NCI-H2227 (cell line): ENCODE results near the gene ETNK1.

Source experiments
- DNase-seq: peaks from one replicate; lab custom pipeline; 2025; ENCODE audit not compliant: unreplicated experiment; lab: John Stamatoyannopoulos, UW

The ETNK1 gene

DNA sequence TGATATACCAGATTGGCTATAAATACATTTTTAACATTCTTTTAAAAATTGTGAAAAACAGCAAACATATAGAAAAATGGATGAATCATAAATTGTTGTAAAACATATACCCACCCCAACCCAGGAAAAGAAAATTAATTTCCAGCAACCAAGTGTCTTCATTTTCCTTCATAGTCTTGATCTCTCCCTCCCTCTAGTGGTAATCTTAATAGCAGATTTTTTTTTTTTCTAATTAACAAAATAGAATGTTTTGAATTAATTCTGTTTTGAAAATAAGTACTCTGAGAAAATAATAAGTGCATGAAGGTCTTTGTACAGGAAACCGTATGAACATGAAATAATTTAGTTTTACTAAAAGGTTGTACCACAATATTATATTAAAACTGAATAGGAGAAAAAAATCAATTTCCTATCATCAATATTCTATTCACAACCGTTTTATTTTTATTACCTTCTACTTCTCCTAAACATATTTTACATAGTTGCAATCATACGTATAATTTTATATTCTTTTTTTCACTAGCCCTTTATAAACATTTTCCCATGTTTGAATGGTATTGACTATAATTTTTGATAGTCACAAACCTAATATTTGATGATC, 7.0 kb downstream of the ETNK1 start:
- DNase-seq = no peak

DNA sequence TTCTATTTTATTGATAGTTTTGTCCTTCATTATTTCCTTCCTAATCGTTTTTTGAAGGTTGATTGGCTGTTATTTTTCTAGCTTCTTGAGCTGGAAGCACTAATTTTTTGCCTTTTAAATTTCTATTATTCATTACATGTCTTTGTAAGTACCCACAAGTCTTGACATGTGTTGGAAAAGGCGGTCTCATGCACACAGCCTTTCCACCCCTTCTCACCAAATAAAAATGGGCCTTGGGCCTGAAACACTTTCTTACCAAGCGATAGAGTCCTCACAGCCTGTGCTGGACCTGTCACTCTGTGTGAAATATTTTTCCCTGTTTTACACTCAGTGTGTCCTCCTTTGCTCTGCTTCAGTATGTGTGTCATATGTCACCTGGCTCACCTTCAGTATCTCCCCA, 9.9 kb downstream of the ETNK1 start:
- DNase-seq = no peak

DNA sequence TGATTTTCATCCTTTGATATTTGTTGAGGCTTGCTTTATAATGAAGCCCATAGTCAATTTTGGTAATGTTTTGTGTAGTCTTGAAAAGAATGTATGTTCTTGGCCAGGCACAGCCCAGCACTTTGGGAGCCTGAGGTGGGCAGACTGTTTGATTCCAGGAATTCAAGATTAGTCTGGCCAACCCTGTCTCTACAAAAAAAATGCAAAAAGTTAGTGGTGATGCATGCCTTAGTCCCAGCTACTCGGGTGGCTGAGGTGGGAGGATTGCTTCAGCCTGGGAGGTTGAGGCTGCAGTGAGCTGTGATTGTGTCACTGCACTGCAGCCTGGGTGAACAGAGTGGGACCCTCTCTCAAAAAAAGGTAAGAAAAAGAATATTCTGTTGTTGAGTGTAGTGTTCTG, 10.8 kb downstream of the ETNK1 start:
- no peak for DNase-seq

DNA sequence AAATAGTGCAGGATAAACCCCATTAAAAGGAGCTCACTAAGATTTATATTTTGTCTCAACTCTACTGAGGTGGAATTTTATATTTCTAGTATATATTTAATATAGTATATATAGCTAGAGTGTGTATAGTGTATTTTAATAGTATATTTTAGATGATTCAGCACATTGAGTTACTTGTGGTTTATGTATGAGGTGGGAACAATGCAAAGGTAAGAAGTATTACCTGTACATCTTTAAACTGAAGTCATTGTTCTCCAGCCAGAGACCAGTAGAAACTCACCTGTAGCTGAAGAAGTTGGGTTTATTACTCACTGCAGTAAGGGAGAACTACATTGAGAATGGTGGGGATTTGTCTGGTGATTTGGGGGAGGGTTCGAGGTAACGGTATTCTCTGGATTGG, 15.9 kb downstream of the ETNK1 start:
- DNase-seq = no peak

DNA sequence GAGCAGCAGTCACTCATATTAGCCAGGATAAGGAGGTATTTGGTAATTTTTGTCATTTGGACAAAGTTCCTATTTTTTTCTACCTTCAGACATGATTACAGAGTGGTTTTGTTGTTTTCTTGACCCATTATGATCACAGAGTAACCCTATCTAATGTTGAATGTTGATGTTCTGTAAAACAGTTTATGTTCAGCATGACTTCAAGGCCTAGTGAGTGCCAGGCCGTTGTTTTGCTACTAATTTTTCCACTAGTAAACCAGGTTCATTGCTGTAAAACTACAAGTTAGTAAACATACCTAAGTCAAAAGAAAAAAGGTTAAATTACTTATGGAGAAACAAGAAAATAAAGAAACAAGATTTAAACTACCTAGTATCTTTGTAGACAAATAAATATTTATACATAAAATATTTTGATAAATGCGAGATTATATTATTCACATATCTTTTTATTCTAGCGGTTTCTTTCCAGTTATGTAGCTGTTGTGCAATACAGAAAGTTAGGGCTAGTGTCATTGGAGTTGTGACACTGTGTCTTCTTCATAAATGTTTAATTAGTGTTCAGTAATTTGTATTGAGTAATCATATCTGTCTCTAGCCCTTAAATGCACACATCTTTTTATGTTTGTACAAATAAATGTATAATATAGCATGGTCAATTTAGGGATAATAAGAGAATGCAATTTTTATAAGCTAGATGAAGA, 16.5 kb downstream of the ETNK1 start:
- no peak for DNase-seq

DNA sequence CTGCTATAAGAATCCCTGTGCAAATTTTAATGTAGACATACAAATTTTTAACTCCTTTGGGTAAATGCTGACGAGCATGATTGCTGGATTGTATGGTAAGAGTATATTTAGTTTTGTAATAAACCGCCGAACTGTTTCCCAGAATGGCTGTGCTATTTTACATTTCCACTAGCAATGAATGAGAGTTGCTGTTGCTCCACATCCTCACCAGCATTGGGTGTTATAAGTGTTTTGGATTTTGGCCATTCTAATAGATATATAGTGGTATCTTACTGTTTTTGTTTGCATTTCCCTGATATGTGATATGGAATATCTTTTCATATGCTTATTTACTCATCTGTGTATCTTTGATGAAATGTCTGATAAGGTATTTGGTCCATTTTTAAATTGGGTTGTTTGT, 23.7 kb downstream of the ETNK1 start:
- no peak for DNase-seq

DNA sequence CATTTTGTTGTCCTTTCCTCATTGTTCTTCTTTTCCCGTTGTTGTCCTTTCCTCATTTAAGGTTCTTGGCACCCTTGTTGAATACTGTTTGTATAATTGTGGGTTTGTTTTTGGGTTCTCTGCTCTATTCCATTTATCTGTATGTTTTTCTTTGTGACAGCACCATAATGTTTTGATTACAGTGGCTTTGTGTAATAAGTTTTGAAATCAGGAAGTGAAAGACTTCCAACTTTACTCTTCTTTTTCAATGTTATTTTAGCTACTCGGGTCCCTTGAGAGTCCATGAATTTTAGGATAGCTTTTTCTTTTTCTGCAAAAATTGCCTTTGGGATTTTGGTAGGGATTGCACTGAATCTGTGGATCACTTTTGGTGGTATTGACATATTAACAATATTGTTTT, 28.1 kb downstream of the ETNK1 start:
- DNase-seq = no peak

DNA sequence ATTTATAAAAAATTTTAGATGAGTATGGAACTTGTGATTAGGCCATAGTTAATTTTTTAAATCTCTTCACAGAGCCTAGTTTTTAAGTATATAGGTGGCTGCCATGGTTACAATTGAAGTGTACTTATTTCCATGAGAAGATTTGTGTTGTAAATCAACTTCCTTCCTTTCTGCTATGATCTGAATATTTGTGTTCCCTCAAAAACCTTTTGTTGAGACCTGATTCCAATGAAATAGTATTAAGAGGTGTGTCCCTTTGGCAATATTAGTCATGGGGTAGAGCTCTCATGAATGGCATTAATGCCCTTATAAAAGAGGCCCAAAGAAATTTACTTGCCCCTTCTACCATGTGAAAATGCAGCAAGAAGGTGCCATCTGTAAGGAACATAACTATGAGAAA, 28.8 kb downstream of the ETNK1 start:
- no peak for DNase-seq

DNA sequence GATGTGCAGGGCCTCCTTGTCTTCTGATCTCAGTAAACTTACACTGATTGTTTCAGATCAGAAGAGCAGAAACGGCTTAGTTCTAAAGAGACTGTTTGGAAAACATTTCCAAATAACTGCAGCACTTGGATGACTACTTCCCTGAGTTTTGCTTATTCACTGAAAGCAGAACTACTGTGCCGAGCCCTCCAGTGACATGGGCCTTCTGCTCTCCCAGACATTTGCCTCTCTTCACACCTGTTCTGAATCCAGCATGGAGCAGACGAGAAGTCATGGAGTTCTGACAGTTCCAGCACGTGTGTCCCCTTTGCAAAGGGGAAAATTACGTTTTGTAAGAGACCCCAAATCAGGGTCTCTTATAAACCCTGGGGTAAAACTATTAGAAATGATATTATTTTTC, 31.4 kb downstream of the ETNK1 start:
- DNase-seq = no peak

DNA sequence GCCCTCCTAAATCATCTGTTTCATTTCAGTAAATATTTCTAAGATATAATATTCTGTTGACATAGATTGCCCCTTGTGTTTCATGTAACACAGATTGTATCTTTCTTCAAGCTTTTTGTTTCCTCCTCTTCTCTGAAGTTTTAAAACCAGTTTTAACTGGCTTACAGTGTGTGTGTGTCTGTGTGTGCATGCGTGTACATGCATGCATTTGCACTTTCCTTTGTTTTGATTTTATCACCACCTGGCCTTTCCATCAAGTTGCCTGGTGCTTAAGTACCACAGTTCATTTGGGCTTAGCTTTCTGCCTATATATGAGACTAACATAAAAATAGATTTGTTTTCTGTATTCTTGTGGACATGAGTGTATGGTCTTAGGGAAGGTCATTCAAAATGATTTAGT, 31.9 kb downstream of the ETNK1 start:
- no peak for DNase-seq

DNA sequence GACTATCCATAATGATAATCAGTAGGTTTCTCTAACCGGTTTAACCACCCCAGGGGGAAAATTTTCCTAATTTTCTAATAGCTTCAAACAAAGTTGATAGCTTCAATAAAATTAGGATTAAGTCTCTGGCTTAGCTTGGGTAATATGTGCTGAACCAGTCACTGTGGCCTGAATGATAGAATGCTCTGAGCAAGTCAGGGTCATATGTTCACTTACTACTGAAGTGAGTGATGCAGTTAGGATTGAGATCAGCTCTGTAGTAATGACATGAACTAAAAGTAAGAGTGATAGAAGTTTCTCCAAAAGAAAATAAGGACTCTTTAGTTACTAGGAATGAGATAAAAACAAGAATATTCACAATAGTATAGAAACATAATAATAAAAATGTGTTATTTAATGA, 32.6 kb downstream of the ETNK1 start:
- DNase-seq = no peak

DNA sequence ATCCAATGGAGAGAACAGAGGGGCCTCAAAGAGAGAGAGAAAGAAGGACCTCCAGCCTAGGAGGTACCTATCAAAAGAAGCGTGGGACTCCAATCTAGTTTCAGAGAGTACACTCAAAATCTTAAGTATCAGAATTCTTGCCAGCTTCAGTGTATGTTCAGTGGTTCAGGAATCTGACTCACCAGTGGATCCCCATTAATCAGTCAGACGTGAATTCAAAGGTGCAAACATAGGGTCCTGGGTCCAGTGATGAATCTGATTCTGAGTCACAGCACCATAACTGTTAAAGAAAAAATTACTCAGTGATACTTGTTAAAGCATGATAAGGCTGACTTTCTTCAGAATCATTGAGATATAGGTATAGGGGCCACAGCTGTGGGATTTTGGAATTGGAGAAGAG, 33.2 kb downstream of the ETNK1 start:
- DNase-seq = no peak

DNA sequence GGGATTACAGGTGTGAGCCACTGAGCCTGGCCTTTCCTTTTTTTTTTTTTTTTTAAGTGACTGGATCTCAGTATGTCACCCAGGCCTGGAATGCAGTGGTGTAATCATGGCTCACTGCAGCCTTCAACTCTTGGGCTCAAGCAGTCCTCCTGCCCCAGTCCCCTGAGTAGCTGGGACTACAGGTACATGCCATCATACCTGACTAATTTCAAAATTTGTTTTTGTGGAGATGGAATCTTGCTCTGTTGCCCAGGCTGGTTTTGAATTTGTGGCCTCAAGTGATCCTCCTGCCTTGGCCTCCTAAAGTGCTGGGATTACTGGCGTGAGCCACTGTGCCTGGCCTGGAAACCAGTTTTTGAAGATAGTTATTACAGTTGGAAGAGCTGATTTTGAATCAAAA, 37.4 kb downstream of the ETNK1 start:
- DNase-seq = no peak

DNA sequence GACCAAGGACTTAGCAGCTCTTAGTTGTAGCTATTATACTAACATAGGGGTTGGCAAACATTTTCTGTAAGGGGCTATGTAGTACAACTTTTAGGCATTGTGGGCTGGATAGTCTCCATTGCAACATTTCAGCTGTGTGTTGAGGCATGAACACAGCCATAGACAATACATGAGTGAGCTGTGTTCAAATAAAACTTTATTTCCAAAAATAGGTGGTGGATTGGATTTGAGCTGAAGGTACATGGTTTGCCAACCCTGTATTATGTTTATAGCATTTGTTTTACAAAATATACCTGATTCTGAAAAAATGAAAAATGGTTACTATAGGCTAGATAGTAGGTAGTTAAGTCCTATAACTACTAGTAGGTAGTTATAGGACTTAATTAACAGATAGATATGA, 40.5 kb downstream of the ETNK1 start:
- DNase-seq = no peak

DNA sequence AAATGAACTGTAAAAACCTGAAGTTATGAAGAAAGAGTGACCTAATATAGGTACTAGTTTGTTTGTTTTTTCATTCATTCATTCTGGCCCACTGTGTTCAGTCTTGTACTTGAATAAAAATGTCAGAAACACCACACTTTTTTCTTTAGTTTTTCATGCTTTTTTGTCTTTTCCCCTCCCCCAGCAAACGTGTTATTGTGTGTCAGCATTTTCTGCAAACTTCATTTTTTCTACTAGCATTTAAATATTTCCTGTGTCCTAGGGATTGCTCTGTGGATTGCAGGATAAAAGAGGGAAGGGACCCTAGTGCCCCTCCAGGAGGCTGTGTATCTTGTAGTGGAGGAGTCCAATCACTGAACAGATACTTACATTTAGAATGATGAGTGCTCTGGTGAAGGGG, 42.2 kb downstream of the ETNK1 start:
- no peak for DNase-seq

DNA sequence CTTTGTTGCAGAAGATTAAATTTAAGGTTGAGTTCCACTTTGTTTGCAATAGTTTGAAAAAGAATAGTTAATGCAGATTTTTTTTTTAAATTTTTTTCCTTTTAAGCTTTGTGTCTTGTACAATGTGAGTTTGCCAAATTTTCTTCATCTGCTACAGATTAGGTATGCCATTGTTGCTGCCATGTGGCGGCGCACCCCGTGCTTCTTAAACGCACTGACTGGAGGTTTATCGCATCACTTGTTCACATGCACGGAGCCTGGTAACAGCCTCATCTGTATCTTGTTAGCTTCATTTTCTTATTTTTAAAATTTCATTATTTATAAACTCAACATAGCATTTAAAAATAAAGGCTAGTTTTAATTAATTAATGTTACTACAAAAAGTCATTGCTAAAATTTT, 43.5 kb downstream of the ETNK1 start:
- DNase-seq = no peak

DNA sequence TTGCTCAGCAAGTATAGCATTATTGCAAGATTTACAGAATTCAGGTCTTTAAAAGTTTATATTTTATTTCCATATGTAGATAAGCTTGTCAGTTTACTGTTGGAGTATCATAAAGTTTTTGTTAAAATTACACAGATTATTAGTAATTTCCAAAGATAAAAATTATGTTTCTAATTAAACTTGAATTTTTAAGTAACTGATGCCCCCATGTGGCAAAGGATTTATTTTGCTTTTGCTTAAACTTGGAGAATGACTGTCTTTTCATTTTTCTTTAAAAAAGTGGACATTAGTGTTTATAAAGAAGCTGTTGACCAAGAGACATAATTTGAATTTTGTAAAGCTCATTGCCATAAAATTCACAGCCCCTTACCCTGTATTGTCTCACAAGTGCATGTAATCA, 45.8 kb downstream of the ETNK1 start:
- DNase-seq = no peak

DNA sequence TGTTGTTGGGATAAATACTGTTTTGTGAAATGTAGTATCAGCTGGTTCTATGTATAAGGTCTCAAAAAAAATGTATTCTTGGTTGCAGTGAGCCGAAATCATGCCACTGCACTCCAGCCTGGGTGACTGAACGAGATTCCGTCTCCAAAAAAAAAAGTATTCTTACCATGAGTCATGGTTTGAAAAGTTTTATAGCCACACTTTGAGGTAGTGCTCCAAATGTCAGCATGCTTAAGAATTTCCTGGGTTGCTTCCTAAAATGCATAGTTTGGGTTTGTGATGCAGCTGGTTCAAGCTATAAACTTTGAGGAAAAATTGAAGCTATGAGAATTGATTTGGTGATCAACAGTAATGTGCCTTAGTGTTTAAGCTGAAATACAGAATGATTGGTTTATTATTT, 48.0 kb downstream of the ETNK1 start:
- DNase-seq = no peak

DNA sequence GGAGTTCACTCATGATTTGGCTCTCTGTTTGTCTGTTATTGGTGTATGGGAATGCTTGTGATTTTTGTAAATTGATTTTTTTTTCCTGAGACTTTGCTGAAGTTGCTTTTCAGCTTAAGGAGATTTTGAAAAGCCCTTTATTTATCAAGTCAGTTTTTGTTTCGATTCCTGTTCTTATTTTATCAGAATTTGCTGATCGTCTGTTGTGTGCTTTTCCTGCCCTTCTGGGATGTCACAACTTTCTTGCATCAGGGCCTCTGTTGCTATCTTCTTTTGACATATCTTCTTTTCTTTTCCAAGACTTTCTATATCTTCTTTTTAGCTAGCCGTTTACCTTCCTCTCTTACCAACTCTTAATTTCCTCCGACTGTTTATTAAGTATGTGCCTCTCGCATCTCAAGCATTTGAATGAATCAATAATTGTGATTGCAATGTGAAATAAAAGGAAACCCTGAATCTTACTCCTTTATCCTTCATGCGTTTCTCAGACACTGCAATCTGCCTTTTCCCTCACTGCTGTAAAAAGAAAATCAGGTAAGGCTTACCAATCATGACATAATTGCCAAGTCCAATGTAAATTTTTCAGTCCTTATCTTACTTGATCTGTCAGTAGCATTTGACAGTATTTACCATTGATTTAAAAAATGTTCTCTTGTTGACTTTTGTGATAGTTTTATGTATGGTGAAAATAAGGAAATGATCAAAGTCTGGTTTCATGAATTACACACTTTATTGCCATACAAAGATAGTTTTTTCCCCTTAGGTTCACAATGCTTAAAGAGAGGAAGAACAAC, 53.0 kb downstream of the ETNK1 start:
- no peak for DNase-seq

DNA sequence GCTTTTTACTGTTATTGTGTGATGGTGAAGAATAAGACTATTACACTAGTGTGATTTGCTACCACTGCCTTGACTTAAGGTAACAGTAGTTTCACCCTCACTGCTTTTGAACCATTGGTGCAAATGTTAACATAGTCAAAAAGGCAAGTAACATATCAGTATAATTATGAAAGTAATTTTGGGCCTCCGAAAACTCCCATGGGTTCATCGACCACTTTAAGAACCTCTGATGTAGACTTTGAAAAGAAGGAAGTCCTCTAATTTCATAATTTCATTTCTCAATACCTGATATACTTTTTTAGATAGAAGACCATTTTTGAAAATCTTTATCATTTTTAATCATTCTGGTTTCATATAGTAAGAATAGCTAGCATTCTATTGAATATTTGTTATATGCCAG, 57.7 kb downstream of the ETNK1 start:
- DNase-seq = no peak

DNA sequence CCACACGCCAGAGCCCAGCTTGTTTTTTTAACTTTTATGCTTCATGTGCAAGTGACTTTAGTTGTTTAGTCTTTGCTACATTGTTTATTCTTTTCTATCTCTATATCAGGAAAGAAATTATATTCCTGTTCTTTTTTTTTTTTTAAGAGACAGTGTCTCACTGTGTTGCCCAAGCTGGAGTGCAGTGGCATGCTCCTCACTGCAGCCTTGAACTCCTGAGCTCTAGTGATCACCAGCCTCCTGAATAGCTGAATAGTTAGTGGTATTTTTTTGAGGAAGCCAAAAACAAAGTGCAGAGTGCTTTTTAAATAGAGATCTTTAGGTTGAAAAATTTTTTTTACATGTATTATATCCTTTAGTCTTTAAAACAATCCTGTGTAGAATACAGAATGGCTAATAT, 58.2 kb downstream of the ETNK1 start:
- no peak for DNase-seq
